Measurements from ENCODE around the gene C19orf38.

Gene C19orf38

GRCh38 chr19:10815969-10816644, 32.1 kb upstream of the C19orf38 start:
- POLR2A ChIA-PET, result no interaction called here
- no peak for TF ChIP-seq CTCF (IDR thresholded peaks at IDR 0.05; ENCODE audit: control extremely low read depth, extremely low read depth, low read depth, missing control alignments)
- no peak for DNase-seq (ENCODE audit: extremely low spot score)
- CTCF ChIA-PET, result interaction anchor here (1.7 to 2.4 kb wide), 2 partner anchors 20 to 99 kb away, joined by 4 to 12 read pairs; partner anchors contain the start of genes DNM2 and TMED1

DNA sequence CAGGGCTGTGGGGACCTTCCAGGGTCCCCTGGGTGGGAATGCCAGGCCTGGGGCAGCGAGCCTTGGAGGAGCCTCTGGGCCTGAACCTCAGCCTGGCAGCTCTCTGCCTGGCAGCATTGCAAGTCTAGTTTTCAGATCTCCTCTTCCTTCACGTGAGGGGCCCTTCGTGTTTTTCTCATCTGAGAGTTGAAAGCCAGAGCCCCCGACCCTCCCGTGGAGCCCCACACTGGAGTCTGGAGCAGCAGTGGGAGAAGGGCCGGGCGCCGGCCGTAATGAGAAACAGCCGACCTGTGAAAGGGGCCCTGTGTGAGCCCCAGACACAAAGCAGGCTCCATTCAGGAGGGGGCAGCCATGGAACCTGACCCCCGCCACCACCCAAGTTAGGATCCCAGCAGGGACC, 31.5 kb upstream of the C19orf38 start:
- no peak for TF ChIP-seq CTCF (IDR thresholded peaks at IDR 0.05; ENCODE audit: control extremely low read depth, extremely low read depth, low read depth, missing control alignments)
- ChIA-PET POLR2A (no interaction called here), CTCF (no interaction called here)
- DNase-seq (ENCODE audit: extremely low spot score), result no peak

DNA sequence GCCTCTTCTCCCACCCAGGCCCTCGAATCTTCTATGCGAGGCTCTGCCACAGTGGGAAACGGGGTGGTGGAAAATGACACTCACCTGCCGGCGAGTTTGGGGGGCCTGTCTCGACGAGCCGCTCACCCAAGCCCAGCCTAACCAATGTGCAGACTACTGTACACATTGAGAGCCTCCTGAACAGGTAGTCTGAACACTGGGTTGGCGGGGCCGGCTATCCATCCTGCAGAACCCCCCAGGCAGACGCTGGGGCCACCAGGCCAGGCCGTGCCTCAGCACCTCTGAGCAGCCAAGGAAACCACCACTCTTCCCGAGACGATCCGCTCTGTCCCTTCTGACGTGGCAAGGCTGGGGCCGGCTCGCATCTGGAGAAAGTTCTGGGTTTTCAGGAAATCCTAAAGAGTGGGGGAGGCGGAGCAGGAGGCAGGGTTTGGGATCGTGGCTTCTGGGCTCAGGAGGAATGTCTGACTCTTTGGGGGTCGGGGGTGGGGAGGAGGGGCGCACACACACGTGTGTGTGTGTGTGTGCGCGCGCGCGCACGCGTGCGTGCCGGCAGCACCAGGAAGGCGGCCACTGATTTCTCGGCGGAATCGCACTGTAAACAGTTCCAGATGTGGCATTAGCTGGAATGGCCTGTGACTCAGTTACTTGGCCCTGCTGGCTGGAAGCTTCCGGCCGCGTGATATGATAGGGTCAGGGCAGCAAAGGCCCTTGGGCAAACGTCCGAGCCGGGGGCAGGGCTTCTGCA, 30.8 kb upstream of the C19orf38 start:
- DNase-seq (ENCODE audit: extremely low spot score), result no peak
- ChIA-PET CTCF (interaction anchor here (1.1 kb wide), 1 partner anchor 45 kb away, joined by 3 read pairs; no protein-coding TSS in a partner anchor), POLR2A (no interaction called here)
- no peak for TF ChIP-seq CTCF (IDR thresholded peaks at IDR 0.05; ENCODE audit: control extremely low read depth, extremely low read depth, low read depth, missing control alignments)

GRCh38 chr19:10818301-10819123, 29.7 kb upstream of the C19orf38 start:
- ChIA-PET CTCF (interaction anchor here (1.1 kb wide), 1 partner anchor 44 kb away, joined by 3 read pairs; no protein-coding TSS in a partner anchor), POLR2A (no interaction called here)
- DNase-seq (ENCODE audit: extremely low spot score), result no peak
- TF ChIP-seq CTCF (IDR thresholded peaks at IDR 0.05; ENCODE audit: control extremely low read depth, extremely low read depth, low read depth, missing control alignments), result no peak

- POLR2A ChIA-PET, result no interaction called here
- TF ChIP-seq CTCF (IDR thresholded peaks at IDR 0.05; ENCODE audit: control extremely low read depth, extremely low read depth, low read depth, missing control alignments), result no peak
- DNase-seq (ENCODE audit: extremely low spot score), result no peak
- CTCF ChIA-PET, result interaction anchor here (1.6 to 2.8 kb wide), 2 partner anchors 10 to 17 kb away, joined by 8 to 14 read pairs; partner anchors contain the start of gene TMED1
These were observed 28.8 kb upstream of the C19orf38 start for GRCh38 chr19:10819124-10820060.

All from GM10248 (cell line).